Measurements from ENCODE around the gene OTULIN.

Gene OTULIN

DNA sequence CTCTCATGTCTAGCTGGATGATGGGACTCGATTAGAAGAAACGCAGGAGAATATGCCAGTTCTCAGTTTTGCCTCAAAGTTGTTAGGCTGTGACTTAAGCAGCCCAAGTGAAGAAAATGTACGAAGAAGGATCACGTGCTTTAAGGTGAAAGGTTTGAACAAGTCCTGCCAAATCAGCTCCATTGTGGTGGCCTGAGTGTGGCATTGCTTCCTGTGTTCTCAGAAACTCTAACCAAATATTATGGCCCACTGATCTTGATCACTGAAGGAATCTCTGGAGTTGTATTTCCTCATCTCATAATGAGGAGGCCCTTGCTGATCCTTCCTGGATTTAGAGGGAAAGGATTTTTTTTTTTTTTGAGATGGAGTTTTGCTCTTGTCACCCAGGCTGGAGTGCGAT, 44.0 kb downstream of the OTULIN start:
- Histone ChIP-seq H3K27ac (replicated peaks) (no peak overlapping the region), H3K4me3 (replicated peaks; ENCODE audit: insufficient read depth, low read length) (no peak overlapping the region), H3K27me3 (ENCODE audit: insufficient read depth, poor library complexity, severe bottlenecking) (no peaks in the 10 kb centered on the region)
- TF ChIP-seq, protein P1, sequence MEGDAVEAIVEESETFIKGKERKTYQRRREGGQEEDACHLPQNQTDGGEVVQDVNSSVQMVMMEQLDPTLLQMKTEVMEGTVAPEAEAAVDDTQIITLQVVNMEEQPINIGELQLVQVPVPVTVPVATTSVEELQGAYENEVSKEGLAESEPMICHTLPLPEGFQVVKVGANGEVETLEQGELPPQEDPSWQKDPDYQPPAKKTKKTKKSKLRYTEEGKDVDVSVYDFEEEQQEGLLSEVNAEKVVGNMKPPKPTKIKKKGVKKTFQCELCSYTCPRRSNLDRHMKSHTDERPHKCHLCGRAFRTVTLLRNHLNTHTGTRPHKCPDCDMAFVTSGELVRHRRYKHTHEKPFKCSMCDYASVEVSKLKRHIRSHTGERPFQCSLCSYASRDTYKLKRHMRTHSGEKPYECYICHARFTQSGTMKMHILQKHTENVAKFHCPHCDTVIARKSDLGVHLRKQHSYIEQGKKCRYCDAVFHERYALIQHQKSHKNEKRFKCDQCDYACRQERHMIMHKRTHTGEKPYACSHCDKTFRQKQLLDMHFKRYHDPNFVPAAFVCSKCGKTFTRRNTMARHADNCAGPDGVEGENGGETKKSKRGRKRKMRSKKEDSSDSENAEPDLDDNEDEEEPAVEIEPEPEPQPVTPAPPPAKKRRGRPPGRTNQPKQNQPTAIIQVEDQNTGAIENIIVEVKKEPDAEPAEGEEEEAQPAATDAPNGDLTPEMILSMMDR (IDR thresholded peaks at IDR 0.05; ENCODE audit: insufficient read depth, low read length): no peak
- no peak for TF ChIP-seq SPI1 (IDR thresholded peaks at IDR 0.05; ENCODE audit: borderline replicate concordance, low read depth)
- TF ChIP-seq REST (IDR thresholded peaks at IDR 0.05; ENCODE audit: insufficient replicate concordance, low read depth): no peak
- no peak for TF ChIP-seq POLR2AphosphoS5 (IDR thresholded peaks at IDR 0.05; ENCODE audit: low read depth)
- TF ChIP-seq GABPA (IDR thresholded peaks at IDR 0.05; ENCODE audit: low read depth): no peak
- DNase-seq (ENCODE audit: low read depth in 1 of 2, low spot score in 1 of 2): no peak

- no peak overlapping the region for H3K4me3 ChIP-seq (replicated peaks; ENCODE audit: insufficient read depth, low read length)
- DNase-seq (ENCODE audit: low read depth in 1 of 2, low spot score in 1 of 2): no peak
- TF ChIP-seq, protein P1 (IDR thresholded peaks at IDR 0.05; ENCODE audit: insufficient read depth, low read length): no peak
- TF ChIP-seq SPI1 (IDR thresholded peaks at IDR 0.05; ENCODE audit: borderline replicate concordance, low read depth) (no peak), POLR2AphosphoS5 (IDR thresholded peaks at IDR 0.05; ENCODE audit: low read depth) (no peak), GABPA (IDR thresholded peaks at IDR 0.05; ENCODE audit: low read depth) (no peak), REST (IDR thresholded peaks at IDR 0.05; ENCODE audit: insufficient replicate concordance, low read depth) (no peak)
Measured at GRCh38 chr5:14710313-14710994, 45.9 kb downstream of the OTULIN start.

GRCh38 chr5:14712131-14712530, 47.6 kb downstream of the OTULIN start:
- no peak for TF ChIP-seq GABPA (IDR thresholded peaks at IDR 0.05; ENCODE audit: low read depth)
- TF ChIP-seq, protein P1 (IDR thresholded peaks at IDR 0.05; ENCODE audit: insufficient read depth, low read length): no peak
- no peak for TF ChIP-seq REST (IDR thresholded peaks at IDR 0.05; ENCODE audit: insufficient replicate concordance, low read depth)
- TF ChIP-seq POLR2AphosphoS5 (IDR thresholded peaks at IDR 0.05; ENCODE audit: low read depth): no peak
- TF ChIP-seq SPI1 (IDR thresholded peaks at IDR 0.05; ENCODE audit: borderline replicate concordance, low read depth): no peak
- DNase-seq (ENCODE audit: low read depth in 1 of 2, low spot score in 1 of 2): no peak
- H3K27me3 ChIP-seq (ENCODE audit: insufficient read depth, poor library complexity, severe bottlenecking): no peaks in the 10 kb centered on the region
- no peak overlapping the region for H3K4me3 ChIP-seq (replicated peaks; ENCODE audit: insufficient read depth, low read length)
- H3K27ac ChIP-seq (replicated peaks): no peak overlapping the region

More at GRCh38 chr5:14710313-14710994, 45.9 kb downstream of the OTULIN start:
- no peaks in the 10 kb centered on the region for H3K27me3 ChIP-seq (ENCODE audit: insufficient read depth, poor library complexity, severe bottlenecking)
- H3K27ac ChIP-seq (replicated peaks): no peak overlapping the region

Measured in HL-60 (cell line).